Suprapubic skin (tissue), 3 donors: Measurements from ENCODE around the gene PDGFB.

Experiments used
- POLR2A ChIP-seq, 2 donors: fragments of 450-650 bp; IDR thresholded peaks; one replicate each; pipeline ENCODE4 v1.6.1; 2017; ENCODE audit warnings: antibody characterized with exemption in 2 of 2, mild to moderate bottlenecking in 2 of 2, moderate library complexity in 2 of 2
- TF ChIP-seq, protein P1 (sequence below), 2 donors: fragments of 200-600 bp in 1 of 2; fragments of 450-650 bp in 1 of 2; sonication (generic) in 1 of 2; IDR thresholded peaks; one replicate each; pipeline ENCODE4 v1.5.1; 2016 to 2019; ENCODE audit warnings: antibody characterized with exemption in 2 of 2, mild to moderate bottlenecking in 1 of 2, moderate library complexity in 1 of 2

DNA sequence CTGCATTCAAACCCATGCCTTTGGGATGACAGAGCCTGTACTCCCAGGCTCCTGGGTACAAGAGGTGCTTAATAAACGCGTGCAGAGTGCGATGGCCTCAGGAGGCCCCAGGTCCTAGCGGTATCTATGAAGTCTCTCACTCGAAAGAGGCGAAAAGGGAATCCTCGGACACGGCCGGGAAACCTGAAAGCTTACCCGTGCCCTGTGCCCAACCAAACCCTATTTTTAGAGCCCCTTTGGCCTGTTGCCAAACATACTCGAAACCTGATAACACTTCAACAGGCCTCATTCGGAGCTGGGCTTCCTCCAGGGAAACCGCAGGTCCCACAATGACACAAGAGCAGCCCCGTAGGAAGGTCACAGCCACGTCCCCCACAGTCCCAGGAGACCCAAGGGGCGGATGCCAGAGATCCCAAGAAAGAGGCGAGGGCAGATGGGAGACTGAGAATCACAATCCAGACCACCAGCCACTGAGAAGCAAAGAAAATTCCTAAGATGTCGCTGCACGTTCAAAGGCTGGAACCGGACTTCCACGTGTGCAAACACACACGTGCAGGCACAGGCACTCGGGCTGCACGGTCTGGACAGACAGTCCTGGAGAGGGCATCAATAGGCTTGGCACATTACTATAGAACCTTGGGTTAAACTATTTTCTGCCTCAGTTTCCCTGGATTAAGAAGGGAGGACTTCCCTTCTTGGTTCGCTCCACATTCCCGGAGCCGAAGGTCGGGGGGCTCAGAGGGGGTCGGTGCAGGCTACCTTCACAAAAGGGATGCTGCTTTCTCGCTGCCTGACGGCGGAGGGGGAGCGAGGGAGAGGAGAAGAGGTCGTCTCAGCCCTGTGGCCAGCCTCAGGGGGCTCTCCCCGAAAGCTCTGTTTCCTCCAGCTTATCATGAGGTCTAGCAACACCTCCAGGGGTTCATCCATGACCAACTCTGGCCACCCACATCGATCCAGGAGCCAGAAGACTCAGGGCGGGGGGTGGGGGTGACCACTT lies 8.2 kb downstream of the PDGFB start:
- TF ChIP-seq, protein P1, sequence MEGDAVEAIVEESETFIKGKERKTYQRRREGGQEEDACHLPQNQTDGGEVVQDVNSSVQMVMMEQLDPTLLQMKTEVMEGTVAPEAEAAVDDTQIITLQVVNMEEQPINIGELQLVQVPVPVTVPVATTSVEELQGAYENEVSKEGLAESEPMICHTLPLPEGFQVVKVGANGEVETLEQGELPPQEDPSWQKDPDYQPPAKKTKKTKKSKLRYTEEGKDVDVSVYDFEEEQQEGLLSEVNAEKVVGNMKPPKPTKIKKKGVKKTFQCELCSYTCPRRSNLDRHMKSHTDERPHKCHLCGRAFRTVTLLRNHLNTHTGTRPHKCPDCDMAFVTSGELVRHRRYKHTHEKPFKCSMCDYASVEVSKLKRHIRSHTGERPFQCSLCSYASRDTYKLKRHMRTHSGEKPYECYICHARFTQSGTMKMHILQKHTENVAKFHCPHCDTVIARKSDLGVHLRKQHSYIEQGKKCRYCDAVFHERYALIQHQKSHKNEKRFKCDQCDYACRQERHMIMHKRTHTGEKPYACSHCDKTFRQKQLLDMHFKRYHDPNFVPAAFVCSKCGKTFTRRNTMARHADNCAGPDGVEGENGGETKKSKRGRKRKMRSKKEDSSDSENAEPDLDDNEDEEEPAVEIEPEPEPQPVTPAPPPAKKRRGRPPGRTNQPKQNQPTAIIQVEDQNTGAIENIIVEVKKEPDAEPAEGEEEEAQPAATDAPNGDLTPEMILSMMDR (IDR thresholded peaks at IDR 0.05), result no peak
- no peak for TF ChIP-seq POLR2A (IDR thresholded peaks at IDR 0.05)
